ENCODE results near the gene PICK1. TPM values are rescaled to one million over a fixed set of nuclear protein-coding genes. Genes with fewer than 3 reads are reported as not detected.

Gene PICK1
- total and polyA plus RNA-seq, 11 donors = 18.8 to 41.5 (median 22.8) TPM

- no peaks in the 10 kb centered on the region for H3K27me3 ChIP-seq
- H3K4me3 ChIP-seq = no peak overlapping the region
- 78 to 79% (median 79%) methylated on average over 17 to 20 of the region's 20 CpGs for WGBS, 4 donors
- no peak for DNase-seq
- peaks cover 0 to 7% (median under 1%) of the 10 kb centered on the region in 12 donors for H3K4me1 ChIP-seq
- peak overlapping the region in 1 of 12 donors; percentile 47 for H3K27ac ChIP-seq
- TF ChIP-seq CTCF (IDR thresholded peaks at IDR 0.05) (no peak), POLR2A (IDR thresholded peaks at IDR 0.05) (no peak)
- H3K9me3 ChIP-seq = no peaks in the 10 kb centered on the region
- H3K36me3 ChIP-seq = no peaks in the 10 kb centered on the region
- ATAC-seq = no peak
- intact Hi-C loops (cut with DNase I) = loop anchor here in 9 of 10 donors (5.0 to 10.0 kb wide), 12 partner anchors 52 to 655 kb away; partner anchors contain the start of genes DMC1 (in 6 of the 9), DDX17 (in 1 of the 9), GTPBP1 (in 1 of the 9) and JOSD1 (in 1 of the 9)
These were observed 7.2 kb upstream of the PICK1 start for GRCh38 chr22:38049812-38050619.

GRCh38 chr22:38050720-38051119, 6.5 kb upstream of the PICK1 start:
- ATAC-seq = no peak
- WGBS, 4 donors = 44 to 92% (median 90%) methylated on average over 1 to 7 of the region's 7 CpGs
- H3K4me1 ChIP-seq = peaks cover 0 to 7% (median under 1%) of the 10 kb centered on the region in 12 donors
- H3K9me3 ChIP-seq = no peaks in the 10 kb centered on the region
- TF ChIP-seq CTCF (IDR thresholded peaks at IDR 0.05) (no peak), POLR2A (IDR thresholded peaks at IDR 0.05) (no peak)
- intact Hi-C loops (cut with DNase I) = loop anchor here in 9 of 10 donors (5.0 to 10.0 kb wide), 12 partner anchors 52 to 654 kb away; partner anchors contain the start of genes DMC1 (in 6 of the 9), DDX17 (in 1 of the 9), GTPBP1 (in 1 of the 9) and JOSD1 (in 1 of the 9)
- no peaks in the 10 kb centered on the region for H3K36me3 ChIP-seq
- no peak for DNase-seq
- no peak overlapping the region for H3K4me3 ChIP-seq
- no peaks in the 10 kb centered on the region for H3K27me3 ChIP-seq
- H3K27ac ChIP-seq = peak overlapping the region in 1 of 12 donors; percentile 47

GRCh38 chr22:38051261-38051660, 5.9 kb upstream of the PICK1 start:
- WGBS, 4 donors = 70 to 81% (median 76%) methylated on average over 7 to 8 of the region's 8 CpGs

More at GRCh38 chr22:38051261-38051660, 5.9 kb upstream of the PICK1 start:
- Histone ChIP-seq H3K27me3 (no peaks in the 10 kb centered on the region), H3K4me1 (peaks cover 0 to 8% (median 1%) of the 10 kb centered on the region in 12 donors), H3K36me3 (no peaks in the 10 kb centered on the region), H3K27ac (peak overlapping the region in 1 of 12 donors; percentile 47), H3K4me3 (no peak overlapping the region), H3K9me3 (no peaks in the 10 kb centered on the region)
- intact Hi-C loops (cut with DNase I) = loop anchor here in 9 of 10 donors (5.0 to 10.0 kb wide), 12 partner anchors 51 to 654 kb away; partner anchors contain the start of genes DMC1 (in 6 of the 9), DDX17 (in 1 of the 9), GTPBP1 (in 1 of the 9) and JOSD1 (in 1 of the 9)
- no peak for TF ChIP-seq CTCF (IDR thresholded peaks at IDR 0.05)
- TF ChIP-seq POLR2A (IDR thresholded peaks at IDR 0.05) = no peak
- ATAC-seq (no peak), DNase-seq (no peak)
